ENCODE results near the gene HHAT.

GRCh38 chr1:210597555-210598134, 268.9 kb downstream of the HHAT start:
- no peak for TF ChIP-seq CTCF (conservative IDR thresholded peaks at IDR 0.05; ENCODE audit: low read depth, low read length)
- TF ChIP-seq EZH2 (IDR thresholded peaks at IDR 0.05; ENCODE audit: borderline replicate concordance, low read depth, low read length, poor library complexity, severe bottlenecking) = no peak
